GM19035 (cell line): ENCODE measurements around the gene SREBF2.
"Not testable (repeated sequence)": the region's sequence is repeated elsewhere in the genome, so short reads cannot be mapped to it uniquely, and the experiment has no call there.

ENCODE experiments used
- ATAC-seq: cut with Tn5 transposase; IDR thresholded peaks from one replicate; pipeline ENCODE4 v1.9.1; 2021; ENCODE audit not compliant: unreplicated experiment

The SREBF2 gene

GRCh38 chr22:41820447-41820846 lies 12.5 kb upstream of the SREBF2 start:
- no peak for ATAC-seq

- ATAC-seq = no peak
These were observed 11.2 kb upstream of the SREBF2 start for GRCh38 chr22:41821471-41822316.

DNA sequence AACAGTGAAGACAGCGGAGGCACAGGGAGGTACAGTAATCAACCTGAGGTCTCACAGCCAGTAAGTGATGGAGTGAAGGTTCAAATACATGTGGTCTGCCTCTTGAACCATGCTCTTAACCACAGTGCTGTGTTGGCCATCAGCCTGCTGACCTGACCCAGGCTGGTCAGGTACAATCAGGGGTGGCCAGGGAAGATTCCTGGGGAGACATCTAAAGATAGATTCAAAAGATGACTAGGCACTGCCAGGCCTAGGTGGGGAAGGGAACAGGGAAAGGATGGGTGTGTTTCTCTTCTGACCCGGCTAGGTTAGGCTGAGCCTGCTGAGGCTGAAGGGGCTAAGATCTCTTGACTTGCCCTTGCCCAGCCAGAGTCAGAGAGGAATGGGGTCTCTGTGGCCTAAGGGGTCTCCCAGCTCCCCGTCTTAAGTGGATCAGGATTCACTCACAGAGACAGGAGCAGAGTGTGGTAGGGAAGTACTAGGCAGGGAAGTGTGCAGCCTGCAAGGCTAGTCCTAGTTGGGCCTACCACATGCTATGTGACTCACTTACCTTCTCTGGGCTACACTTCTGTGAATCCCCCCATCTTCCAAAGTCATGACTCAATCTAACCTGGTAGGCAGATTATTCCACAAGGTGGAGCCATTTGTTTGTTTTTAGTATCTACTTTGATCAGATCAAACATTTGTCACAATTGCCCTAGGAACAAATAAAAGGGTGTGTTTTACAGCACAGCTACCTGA lies 10.4 kb upstream of the SREBF2 start:
- ATAC-seq = no peak

DNA sequence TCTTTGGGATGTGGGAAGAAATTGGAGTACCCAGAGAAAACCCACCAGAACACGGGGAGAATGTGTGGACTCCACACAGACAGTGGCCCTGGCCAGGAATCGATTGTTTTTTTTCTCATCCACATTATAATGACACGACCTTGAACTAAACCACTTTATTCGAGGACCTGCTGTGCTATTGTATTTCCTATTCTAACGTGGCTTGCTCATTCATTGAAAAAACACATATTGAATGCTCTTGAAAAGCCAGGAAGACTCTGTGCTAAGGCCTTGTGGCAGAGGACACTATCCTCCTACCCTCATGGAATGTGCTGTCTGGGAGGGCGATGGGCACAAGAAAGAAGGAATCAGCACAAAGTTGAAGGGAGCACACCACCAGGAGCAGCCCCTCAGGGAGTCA lies 9.1 kb upstream of the SREBF2 start:
- no peak for ATAC-seq

DNA sequence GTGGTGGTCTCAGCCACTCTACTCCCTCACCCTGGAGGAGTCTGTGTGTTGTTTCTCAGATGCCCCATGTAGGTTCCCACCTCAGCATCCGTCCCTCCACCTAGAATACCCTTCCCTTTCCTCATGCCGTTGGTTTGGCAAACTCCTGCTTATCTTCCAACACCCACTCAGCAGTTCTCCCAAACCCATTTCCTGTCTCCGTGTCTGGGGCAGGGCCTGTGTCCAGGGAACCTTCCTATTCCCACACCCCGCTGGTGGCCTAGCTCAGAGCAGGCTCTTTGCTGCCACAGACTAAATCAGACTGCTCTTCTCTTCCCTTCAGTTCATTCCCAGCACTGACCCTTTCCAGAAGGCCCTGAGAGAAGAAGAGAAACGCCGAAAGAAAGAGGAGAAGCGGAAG lies 7.5 kb upstream of the SREBF2 start:
- no peak for ATAC-seq

- no peak for ATAC-seq
These were observed 6.9 kb upstream of the SREBF2 start for GRCh38 chr22:41826021-41826420.

- ATAC-seq = no peak
These were observed 6.2 kb upstream of the SREBF2 start for GRCh38 chr22:41826430-41827383.

GRCh38 chr22:41827671-41828070 lies 5.2 kb upstream of the SREBF2 start:
- no peak for ATAC-seq

- ATAC-seq = no peak
These were observed 4.4 kb upstream of the SREBF2 start for GRCh38 chr22:41828516-41828915.

DNA sequence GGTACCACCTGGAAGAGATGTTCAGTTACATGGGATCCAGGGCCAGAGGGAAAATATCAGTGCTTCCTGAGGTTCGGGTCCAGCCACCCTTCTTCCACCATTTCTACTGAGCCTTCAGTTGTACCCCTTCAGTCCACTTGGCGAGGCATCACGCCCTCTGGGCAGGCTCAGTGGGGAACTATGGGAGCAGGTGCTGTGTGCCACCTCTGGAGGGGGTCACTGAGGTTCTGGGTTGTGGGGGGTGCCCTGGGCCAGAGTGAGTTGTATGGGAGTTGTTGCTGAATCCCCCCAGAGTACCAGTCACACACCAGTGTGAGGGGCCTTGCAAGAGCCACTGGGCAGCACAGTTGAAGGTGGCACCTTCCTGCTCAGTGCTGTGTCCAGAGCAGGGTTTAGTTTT lies 2.7 kb upstream of the SREBF2 start:
- ATAC-seq = no peak

- ATAC-seq = no peak
These were observed 1.5 kb upstream of the SREBF2 start for GRCh38 chr22:41831383-41831782.

GRCh38 chr22:41831828-41832552 lies 915 bp upstream of the SREBF2 start:
- ATAC-seq = no peak

DNA sequence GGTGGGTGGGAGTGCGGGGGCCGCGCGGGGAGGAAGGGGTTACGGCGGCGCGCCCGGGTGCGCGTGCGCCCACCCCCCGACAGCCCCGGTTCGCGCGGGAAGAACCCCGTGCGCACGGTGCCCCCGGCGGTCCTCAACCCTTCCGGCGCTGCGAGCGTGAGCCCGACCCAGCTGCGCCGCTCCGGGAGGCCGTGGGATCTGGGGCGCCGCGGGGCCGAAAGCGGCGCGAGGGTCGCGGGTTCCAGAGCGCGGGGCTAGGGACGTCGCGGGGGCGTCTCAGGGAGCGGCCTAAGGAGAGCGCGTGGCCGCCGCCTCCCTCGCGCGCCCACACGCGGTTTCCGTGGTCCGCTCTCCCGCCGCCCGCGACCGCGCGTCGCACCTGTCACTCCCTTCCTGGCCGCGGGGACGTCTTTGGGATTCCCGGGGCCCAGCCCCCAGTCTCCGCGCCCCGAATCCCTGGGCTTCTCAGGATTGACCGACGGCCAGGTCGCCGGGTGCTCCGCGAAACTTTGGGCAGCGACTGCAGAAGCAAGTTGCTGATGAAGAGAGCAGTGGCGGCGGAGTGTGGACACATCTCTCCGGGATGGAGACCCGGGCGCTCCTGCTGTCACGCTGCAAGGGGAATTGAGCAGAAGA lies 582 bp downstream of the SREBF2 start:
- peak; percentile 25 for ATAC-seq

DNA sequence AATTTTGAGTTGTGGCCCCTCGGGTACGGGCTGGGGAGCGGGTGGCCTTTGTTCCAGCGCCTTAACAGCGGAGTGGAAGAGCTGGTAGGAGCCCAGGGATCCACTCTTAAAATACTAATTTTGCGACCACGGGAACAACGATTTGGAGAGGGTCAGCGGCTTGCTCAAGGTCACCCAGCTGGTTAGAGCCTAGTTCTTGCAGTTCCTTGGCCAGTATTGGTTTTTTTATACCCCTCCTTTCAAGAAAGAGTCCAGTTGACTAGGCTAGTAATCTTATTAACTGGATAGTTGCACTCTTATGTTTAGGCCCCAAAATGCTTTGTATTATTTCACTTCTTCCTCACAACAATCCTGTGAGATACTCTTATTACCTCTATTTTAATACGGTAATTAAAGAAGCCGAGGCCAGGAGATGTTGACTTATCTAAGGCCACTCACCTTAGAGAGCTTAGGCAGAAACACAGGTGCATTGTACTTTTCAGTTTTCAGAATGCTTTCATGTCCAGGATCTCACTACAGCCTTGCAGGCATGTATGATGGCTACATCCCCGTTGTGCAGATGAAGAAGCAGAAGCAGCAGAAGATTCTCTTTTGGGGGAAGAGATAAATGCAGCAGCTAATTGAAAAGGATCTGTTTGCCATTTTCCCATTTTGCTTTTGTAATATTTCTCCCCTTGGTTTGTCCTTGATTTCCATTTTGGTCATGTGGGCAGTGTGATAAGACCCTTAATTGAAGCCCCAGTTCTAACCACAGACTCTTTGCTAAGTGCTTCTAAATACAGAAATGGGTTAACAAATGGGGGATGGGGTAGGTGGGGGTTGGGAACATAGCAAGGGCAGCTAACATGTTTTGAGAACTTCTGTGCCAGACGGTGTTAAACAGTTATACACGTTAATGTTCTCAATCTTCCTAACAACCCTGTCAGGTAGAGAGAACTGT lies 1.4 kb downstream of the SREBF2 start:
- ATAC-seq = no peak

GRCh38 chr22:41835462-41835861 lies 2.6 kb downstream of the SREBF2 start:
- ATAC-seq = not testable (repeated sequence)

DNA sequence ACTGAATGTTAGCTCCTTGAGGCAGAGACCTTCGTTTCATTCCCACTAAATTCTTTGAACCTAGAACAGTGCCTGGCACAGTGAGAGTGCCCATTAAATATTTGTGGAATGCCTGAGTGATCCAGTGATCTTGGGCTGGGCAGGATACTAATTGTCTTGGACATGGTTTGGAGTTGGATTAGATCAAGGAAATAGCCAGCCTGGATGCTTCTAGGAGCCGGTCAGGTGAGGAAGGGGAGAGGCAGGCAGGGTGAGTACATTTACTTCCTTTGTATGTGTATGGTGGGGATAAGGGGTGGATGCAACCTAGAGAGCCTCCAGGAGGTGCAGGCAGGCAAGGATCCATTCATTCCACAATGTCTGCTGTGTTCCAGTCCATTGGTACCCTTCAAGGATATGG lies 3.6 kb downstream of the SREBF2 start:
- ATAC-seq = no peak

GRCh38 chr22:41838842-41839618 lies 6.1 kb downstream of the SREBF2 start:
- no peak for ATAC-seq

- no peak for ATAC-seq
These were observed 7.3 kb downstream of the SREBF2 start for GRCh38 chr22:41840216-41840615.
